ENCODE results near the gene NRAP. TPM values are rescaled to one million over a fixed set of nuclear protein-coding genes. Genes with fewer than 3 reads are reported as not detected.
"Not testable (repeated sequence)": the region's sequence is repeated elsewhere in the genome, so short reads cannot be mapped to it uniquely, and the experiment has no call there.

The NRAP gene
- total RNA-seq, 1 experiment from 2014 or later = 0.05 TPM

DNA sequence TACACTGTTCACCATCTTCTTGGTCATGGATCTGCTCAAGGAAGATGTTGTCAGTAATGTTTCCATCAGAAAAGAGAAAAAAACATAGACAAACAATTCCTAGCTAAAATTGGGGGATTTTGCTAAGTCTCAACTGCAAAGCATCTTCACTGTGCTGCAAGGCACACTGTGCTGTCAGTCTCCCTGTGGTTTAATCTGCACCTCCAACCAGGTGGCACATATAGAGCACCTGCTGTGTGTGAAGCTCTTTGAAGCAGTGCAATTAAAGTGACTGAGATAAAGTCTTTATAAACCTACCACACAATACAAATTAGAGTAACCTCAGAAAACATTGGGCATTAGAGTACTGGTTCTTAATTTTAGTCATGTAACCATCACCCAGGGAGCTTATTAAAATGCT, 6.3 kb downstream of the NRAP start:
- H3K27me3 Mint-ChIP-seq (ENCODE audit: insufficient read depth, unreplicated experiment) = peaks cover 8% of the 10 kb centered on the region

DNA sequence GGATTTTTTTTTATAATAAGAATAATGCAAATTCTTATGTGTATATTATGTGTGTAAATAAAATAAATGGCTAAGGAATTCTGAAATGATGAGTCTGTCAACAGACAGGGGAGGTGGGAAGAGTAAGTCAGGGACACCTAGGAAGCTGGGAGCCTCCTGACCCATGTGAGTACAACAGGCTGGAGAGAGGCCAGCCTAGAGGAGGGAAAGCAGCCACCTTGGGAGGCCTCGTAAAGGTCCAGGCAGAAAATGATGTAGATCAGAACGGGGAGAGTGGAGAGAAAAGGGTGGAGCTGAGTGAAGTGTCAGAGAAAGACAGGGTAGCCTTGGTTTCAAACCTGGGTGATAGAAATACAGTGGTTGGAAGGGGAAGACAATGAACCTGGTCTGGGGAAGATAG, 6.9 kb downstream of the NRAP start:
- no peak overlapping the region for H3K27ac Mint-ChIP-seq (ENCODE audit: unreplicated experiment)
- H3K36me3 Mint-ChIP-seq (ENCODE audit: insufficient read depth, unreplicated experiment) = no peaks in the 10 kb centered on the region
- H3K4me3 Mint-ChIP-seq (ENCODE audit: unreplicated experiment) = no peak overlapping the region
- DNase-seq = no peak
- H3K4me1 Mint-ChIP-seq (ENCODE audit: low read depth, unreplicated experiment) = no peaks in the 10 kb centered on the region
- H3K4me1 ChIP-seq = no peaks in the 10 kb centered on the region
- no peak overlapping the region for H3K4me3 ChIP-seq (ENCODE audit: low read depth, low read length)
- H3K27me3 Mint-ChIP-seq (ENCODE audit: insufficient read depth, unreplicated experiment) = peaks cover 8% of the 10 kb centered on the region
- peaks cover 2% of the 10 kb centered on the region; the same call in 1 of the 2 replicates for H3K27me3 ChIP-seq (replicated peaks; ENCODE audit: control insufficient read depth, insufficient read depth, low read length)
- H3K9me3 ChIP-seq = no peaks in the 10 kb centered on the region
- ChIA-PET CTCF (no interaction called here), POLR2A (no interaction called here)
- no peaks in the 10 kb centered on the region for H3K9me3 Mint-ChIP-seq (ENCODE audit: unreplicated experiment)
- intact Hi-C loops (cut with micrococcal nuclease; ENCODE audit: unreplicated experiment) = no loop called here
- BruUV-seq (replicated peaks) = no TSS peak
- TF ChIP-seq, protein P1, sequence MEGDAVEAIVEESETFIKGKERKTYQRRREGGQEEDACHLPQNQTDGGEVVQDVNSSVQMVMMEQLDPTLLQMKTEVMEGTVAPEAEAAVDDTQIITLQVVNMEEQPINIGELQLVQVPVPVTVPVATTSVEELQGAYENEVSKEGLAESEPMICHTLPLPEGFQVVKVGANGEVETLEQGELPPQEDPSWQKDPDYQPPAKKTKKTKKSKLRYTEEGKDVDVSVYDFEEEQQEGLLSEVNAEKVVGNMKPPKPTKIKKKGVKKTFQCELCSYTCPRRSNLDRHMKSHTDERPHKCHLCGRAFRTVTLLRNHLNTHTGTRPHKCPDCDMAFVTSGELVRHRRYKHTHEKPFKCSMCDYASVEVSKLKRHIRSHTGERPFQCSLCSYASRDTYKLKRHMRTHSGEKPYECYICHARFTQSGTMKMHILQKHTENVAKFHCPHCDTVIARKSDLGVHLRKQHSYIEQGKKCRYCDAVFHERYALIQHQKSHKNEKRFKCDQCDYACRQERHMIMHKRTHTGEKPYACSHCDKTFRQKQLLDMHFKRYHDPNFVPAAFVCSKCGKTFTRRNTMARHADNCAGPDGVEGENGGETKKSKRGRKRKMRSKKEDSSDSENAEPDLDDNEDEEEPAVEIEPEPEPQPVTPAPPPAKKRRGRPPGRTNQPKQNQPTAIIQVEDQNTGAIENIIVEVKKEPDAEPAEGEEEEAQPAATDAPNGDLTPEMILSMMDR (IDR thresholded peaks at IDR 0.05; ENCODE audit: insufficient read depth in 1 of 2, low read depth in 1 of 2, low read length in 1 of 2, severe bottlenecking in 1 of 2, unreplicated experiment in 1 of 2) = no peak
- no peaks in the 10 kb centered on the region for H3K36me3 ChIP-seq (ENCODE audit: control insufficient read depth, insufficient read depth, low read length)

More for the DNA sequence above, 6.3 kb downstream of the NRAP start:
- H3K4me3 ChIP-seq (ENCODE audit: low read depth, low read length) = no peak overlapping the region
- TF ChIP-seq, protein P1 (IDR thresholded peaks at IDR 0.05; ENCODE audit: insufficient read depth in 1 of 2, low read depth in 1 of 2, low read length in 1 of 2, severe bottlenecking in 1 of 2, unreplicated experiment in 1 of 2) = no peak
- H3K36me3 Mint-ChIP-seq (ENCODE audit: insufficient read depth, unreplicated experiment) = no peaks in the 10 kb centered on the region
- H3K27me3 ChIP-seq (replicated peaks; ENCODE audit: control insufficient read depth, insufficient read depth, low read length) = peaks cover 2% of the 10 kb centered on the region; the same call in 1 of the 2 replicates
- H3K27ac Mint-ChIP-seq (ENCODE audit: unreplicated experiment) = no peak overlapping the region
- ChIA-PET CTCF (no interaction called here), POLR2A (no interaction called here)
- H3K9me3 ChIP-seq = no peaks in the 10 kb centered on the region
- H3K36me3 ChIP-seq (ENCODE audit: control insufficient read depth, insufficient read depth, low read length) = no peaks in the 10 kb centered on the region
- no peak overlapping the region for H3K4me3 Mint-ChIP-seq (ENCODE audit: unreplicated experiment)
- no peaks in the 10 kb centered on the region for H3K4me1 Mint-ChIP-seq (ENCODE audit: low read depth, unreplicated experiment)
- no TSS peak for BruUV-seq (replicated peaks)
- no peaks in the 10 kb centered on the region for H3K4me1 ChIP-seq
- no peak for DNase-seq
- H3K9me3 Mint-ChIP-seq (ENCODE audit: unreplicated experiment) = no peaks in the 10 kb centered on the region
- intact Hi-C loops (cut with micrococcal nuclease; ENCODE audit: unreplicated experiment) = no loop called here

DNA sequence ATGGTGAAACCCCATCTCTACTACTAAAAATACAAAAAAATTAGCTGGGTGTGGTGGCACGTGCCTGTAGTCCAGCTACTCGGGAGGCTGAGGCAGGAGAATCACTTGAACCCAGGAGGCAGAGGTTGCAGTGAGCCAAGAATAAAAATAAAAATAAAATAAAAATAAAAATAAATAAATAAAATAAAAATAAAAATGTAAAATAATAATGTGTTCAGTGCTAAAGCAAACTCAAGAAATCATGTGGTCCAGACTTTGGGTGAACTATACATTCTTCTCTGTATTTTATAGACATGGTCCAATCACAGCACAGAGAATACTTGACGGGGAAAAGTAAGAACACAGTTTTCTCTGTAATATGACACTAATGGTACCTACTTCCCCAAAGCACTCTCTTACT, 11.4 kb downstream of the NRAP start:
- H3K9me3 Mint-ChIP-seq (ENCODE audit: unreplicated experiment); H3K27ac Mint-ChIP-seq (ENCODE audit: unreplicated experiment); H3K4me1 Mint-ChIP-seq (ENCODE audit: low read depth, unreplicated experiment); H3K4me3 ChIP-seq (ENCODE audit: low read depth, low read length); H3K36me3 Mint-ChIP-seq (ENCODE audit: insufficient read depth, unreplicated experiment); intact Hi-C loops (cut with micrococcal nuclease; ENCODE audit: unreplicated experiment); H3K4me3 Mint-ChIP-seq (ENCODE audit: unreplicated experiment); H3K4me1 ChIP-seq; H3K27me3 Mint-ChIP-seq (ENCODE audit: insufficient read depth, unreplicated experiment); H3K36me3 ChIP-seq (ENCODE audit: control insufficient read depth, insufficient read depth, low read length); POLR2A ChIA-PET; BruUV-seq (replicated peaks); DNase-seq; H3K27me3 ChIP-seq (replicated peaks; ENCODE audit: control insufficient read depth, insufficient read depth, low read length); H3K9me3 ChIP-seq; CTCF ChIA-PET: not testable (repeated sequence)

DNA sequence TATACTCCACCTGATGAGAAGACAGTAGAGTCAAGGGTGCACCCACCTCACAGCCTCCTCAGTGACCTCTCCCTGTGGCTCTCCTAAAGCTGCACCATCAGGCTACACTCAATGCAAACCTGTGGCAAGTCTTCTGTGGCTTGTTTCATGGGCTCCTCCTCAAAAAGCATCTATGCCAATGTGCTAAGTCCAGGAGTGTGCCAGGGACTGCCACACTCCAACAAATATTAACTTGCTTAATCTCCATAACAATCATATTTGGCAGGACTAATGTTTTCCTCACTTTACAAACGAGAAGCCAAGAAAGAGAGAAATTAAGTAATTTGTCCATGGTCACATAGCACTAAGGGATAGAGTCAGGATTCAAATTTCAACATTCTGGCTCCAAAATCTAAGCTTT, 11.9 kb downstream of the NRAP start:
- TF ChIP-seq, protein P1 (IDR thresholded peaks at IDR 0.05; ENCODE audit: insufficient read depth in 1 of 2, low read depth in 1 of 2, low read length in 1 of 2, severe bottlenecking in 1 of 2, unreplicated experiment in 1 of 2) = no peak
- CTCF ChIA-PET = no interaction called here

More for the DNA sequence above, 11.9 kb downstream of the NRAP start:
- no TSS peak for BruUV-seq (replicated peaks)
- H3K27me3 Mint-ChIP-seq (ENCODE audit: insufficient read depth, unreplicated experiment) = peaks cover 8% of the 10 kb centered on the region
- Histone ChIP-seq H3K36me3 (ENCODE audit: control insufficient read depth, insufficient read depth, low read length) (no peaks in the 10 kb centered on the region), H3K9me3 (no peaks in the 10 kb centered on the region), H3K4me3 (ENCODE audit: low read depth, low read length) (no peak overlapping the region), H3K4me1 (no peaks in the 10 kb centered on the region), H3K27me3 (replicated peaks; ENCODE audit: control insufficient read depth, insufficient read depth, low read length) (0 out of 2 replicates have a peak, but pooled peaks cover 1% of the 10 kb centered on the region)
- H3K9me3 Mint-ChIP-seq (ENCODE audit: unreplicated experiment) = no peaks in the 10 kb centered on the region
- H3K4me1 Mint-ChIP-seq (ENCODE audit: low read depth, unreplicated experiment) = no peaks in the 10 kb centered on the region
- no peaks in the 10 kb centered on the region for H3K36me3 Mint-ChIP-seq (ENCODE audit: insufficient read depth, unreplicated experiment)
- intact Hi-C loops (cut with micrococcal nuclease; ENCODE audit: unreplicated experiment) = no loop called here
- no peak overlapping the region for H3K4me3 Mint-ChIP-seq (ENCODE audit: unreplicated experiment)
- no peak for DNase-seq
- H3K27ac Mint-ChIP-seq (ENCODE audit: unreplicated experiment) = no peak overlapping the region
- POLR2A ChIA-PET = no interaction called here

All from Caco-2 (cell line).